A673 (cell line): ENCODE data around the gene SPEG. TPM values are rescaled to one million over a fixed set of nuclear protein-coding genes. Genes with fewer than 3 reads are reported as not detected.

ENCODE experiments used
- BruUV-seq: library from RNA; stranded (reverse); fragments of 400-500 nt; replicated peaks from 2 replicates; lab custom pipeline; 2021; lab: Mats Ljungman, UMichigan
- CTCF ChIA-PET: fragments of 300-600 bp; sonication (Branson Sonifier 250); formaldehyde crosslinking; loops from one replicate; lab custom pipeline; 2022; ENCODE audit warnings: antibody characterized with exemption; lab: Charles Lee
- POLR2A ChIA-PET: fragments of 300-600 bp; sonication (Branson Sonifier 250); formaldehyde crosslinking; loops from one replicate; lab custom pipeline; 2022; ENCODE audit warnings: antibody characterized with exemption; ENCODE audit not compliant: low non-redundant PET; lab: Charles Lee
- DNase-seq: peaks from one replicate; pipeline ENCODE4 v3.0.0-alpha.2; 2015; ENCODE audit warnings: low spot score
- H3K27ac ChIP-seq: fragments of 200-600 bp; sonication (generic); 2 replicates; pipeline ENCODE4 v1.5.1; 2016; ENCODE audit warnings: mixed run types, low read depth, mild to moderate bottlenecking, mixed read lengths, antibody characterized with exemption, low read length; ENCODE audit not compliant: poor library complexity, severe bottlenecking
- H3K27me3 ChIP-seq: fragments of 200-600 bp; sonication (generic); replicated peaks from 2 replicates; pipeline ENCODE4 v1.6.1; 2017; ENCODE audit warnings: mixed run types, low read depth, mild to moderate bottlenecking, mixed read lengths, antibody characterized with exemption, low read length; ENCODE audit not compliant: insufficient read depth, poor library complexity
- H3K36me3 ChIP-seq: fragments of 200-600 bp; sonication (generic); 2 replicates; pipeline ENCODE4 v1.6.1; 2016; ENCODE audit warnings: mixed run types, mild to moderate bottlenecking, mixed read lengths, antibody characterized with exemption, low read length; ENCODE audit not compliant: insufficient read depth, poor library complexity, severe bottlenecking
- H3K4me1 ChIP-seq: fragments of 200-600 bp; sonication (generic); 2 replicates; pipeline ENCODE4 v1.6.1; 2017; ENCODE audit warnings: mixed run types, mild to moderate bottlenecking, mixed read lengths, antibody characterized with exemption, low read length; ENCODE audit not compliant: insufficient read depth, poor library complexity, severe bottlenecking
- H3K4me3 ChIP-seq: fragments of 200-600 bp; sonication (generic); 2 replicates; pipeline ENCODE4 v1.5.1; 2016; ENCODE audit warnings: low read depth, mixed run types, mild to moderate bottlenecking, mixed read lengths, low read length; ENCODE audit not compliant: poor library complexity, severe bottlenecking
- H3K9me3 ChIP-seq: fragments of 200-600 bp; sonication (generic); 2 replicates; pipeline ENCODE4 v1.6.1; 2016; ENCODE audit warnings: mixed run types, low read depth, mild to moderate bottlenecking, mixed read lengths, antibody characterized with exemption, low read length; ENCODE audit not compliant: poor library complexity, severe bottlenecking
- EZH2 ChIP-seq: fragments of 200-600 bp; sonication (generic); IDR thresholded peaks from 2 replicates; pipeline ENCODE4 v1.6.1; 2017; ENCODE audit warnings: borderline replicate concordance, low read depth, mild to moderate bottlenecking, mixed read lengths, antibody characterized with exemption, low read length; ENCODE audit not compliant: poor library complexity, severe bottlenecking
- intact Hi-C: fragments of 100-400 bp; cut with micrococcal nuclease; formaldehyde crosslinking; loops from one replicate; pipeline ENCODE4 v1.10.0; 2022; ENCODE audit not compliant: unreplicated experiment
- total RNA-seq: library from RNA; stranded (reverse); gene quantifications from 2 replicates; pipeline ENCODE4 v1.2.3, GENCODE V29; 2021
- TF ChIP-seq, protein P1 (sequence below): fragments of 300-800, 200-600 bp; sonication (generic); conservative IDR thresholded peaks from 2 replicates; pipeline ENCODE4 v1.5.1; 2017; ENCODE audit warnings: low read depth, mild to moderate bottlenecking, antibody characterized with exemption, low read length, moderate library complexity, mixed read lengths

SPEG gene
- total RNA-seq, 1 experiment from 2014 or later = 8.4 TPM

DNA sequence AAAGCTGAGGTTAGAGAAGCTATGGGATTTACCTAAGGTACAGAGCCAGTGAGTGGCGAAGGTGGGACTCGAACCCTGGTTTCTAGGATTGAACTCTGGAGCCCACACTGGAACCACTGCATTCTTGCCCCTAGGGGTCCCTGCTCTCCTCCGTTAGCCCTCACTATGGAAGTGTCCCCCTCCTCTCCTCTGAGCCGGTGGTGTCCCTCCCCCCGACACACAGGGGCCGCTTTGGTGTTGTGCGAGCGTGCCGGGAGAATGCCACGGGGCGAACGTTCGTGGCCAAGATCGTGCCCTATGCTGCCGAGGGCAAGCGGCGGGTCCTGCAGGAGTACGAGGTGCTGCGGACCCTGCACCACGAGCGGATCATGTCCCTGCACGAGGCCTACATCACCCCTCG lies 55.5 kb downstream of the SPEG start:
- Histone ChIP-seq H3K4me1 (peaks cover 7% of the 10 kb centered on the region), H3K4me3 (no peak overlapping the region), H3K27me3 (peaks cover 2% of the 10 kb centered on the region), H3K27ac (no peak overlapping the region), H3K36me3 (no peaks in the 10 kb centered on the region), H3K9me3 (no peaks in the 10 kb centered on the region)
- no TSS peak for BruUV-seq
- CTCF ChIA-PET = no interaction called here
- intact Hi-C loops = no loop called here
- DNase-seq = no peak
- POLR2A ChIA-PET = no interaction called here
- no peak for TF ChIP-seq EZH2
- TF ChIP-seq, protein P1, sequence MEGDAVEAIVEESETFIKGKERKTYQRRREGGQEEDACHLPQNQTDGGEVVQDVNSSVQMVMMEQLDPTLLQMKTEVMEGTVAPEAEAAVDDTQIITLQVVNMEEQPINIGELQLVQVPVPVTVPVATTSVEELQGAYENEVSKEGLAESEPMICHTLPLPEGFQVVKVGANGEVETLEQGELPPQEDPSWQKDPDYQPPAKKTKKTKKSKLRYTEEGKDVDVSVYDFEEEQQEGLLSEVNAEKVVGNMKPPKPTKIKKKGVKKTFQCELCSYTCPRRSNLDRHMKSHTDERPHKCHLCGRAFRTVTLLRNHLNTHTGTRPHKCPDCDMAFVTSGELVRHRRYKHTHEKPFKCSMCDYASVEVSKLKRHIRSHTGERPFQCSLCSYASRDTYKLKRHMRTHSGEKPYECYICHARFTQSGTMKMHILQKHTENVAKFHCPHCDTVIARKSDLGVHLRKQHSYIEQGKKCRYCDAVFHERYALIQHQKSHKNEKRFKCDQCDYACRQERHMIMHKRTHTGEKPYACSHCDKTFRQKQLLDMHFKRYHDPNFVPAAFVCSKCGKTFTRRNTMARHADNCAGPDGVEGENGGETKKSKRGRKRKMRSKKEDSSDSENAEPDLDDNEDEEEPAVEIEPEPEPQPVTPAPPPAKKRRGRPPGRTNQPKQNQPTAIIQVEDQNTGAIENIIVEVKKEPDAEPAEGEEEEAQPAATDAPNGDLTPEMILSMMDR = peak; percentile 29; the same call in 1 of the 2 replicates

DNA sequence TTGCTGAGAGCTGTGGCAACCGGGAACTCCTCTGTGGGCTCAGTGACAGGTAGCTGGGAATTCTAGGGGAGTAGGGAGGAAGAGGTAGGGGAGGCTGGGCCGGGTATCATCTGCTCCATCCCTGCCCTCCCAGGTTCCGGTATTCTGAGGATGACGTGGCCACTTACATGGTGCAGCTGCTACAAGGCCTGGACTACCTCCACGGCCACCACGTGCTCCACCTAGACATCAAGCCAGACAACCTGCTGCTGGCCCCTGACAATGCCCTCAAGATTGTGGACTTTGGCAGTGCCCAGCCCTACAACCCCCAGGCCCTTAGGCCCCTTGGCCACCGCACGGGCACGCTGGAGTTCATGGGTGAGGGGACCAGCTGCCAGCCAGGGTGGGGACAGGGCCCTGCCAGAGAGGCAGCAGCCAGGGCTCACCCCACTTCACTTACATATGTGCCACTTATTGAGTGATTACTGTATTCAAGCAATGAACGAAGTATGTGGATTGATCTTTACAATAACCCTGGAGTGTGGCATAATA lies 56.0 kb downstream of the SPEG start:
- DNase-seq = no peak
- POLR2A ChIA-PET = no interaction called here
- Histone ChIP-seq H3K9me3 (no peaks in the 10 kb centered on the region), H3K36me3 (no peaks in the 10 kb centered on the region), H3K4me3 (no peak overlapping the region), H3K27ac (no peak overlapping the region), H3K4me1 (peaks cover 9% of the 10 kb centered on the region), H3K27me3 (no peaks in the 10 kb centered on the region)
- TF ChIP-seq, protein P1 = no peak
- CTCF ChIA-PET = no interaction called here
- BruUV-seq = no TSS peak
- intact Hi-C loops = no loop called here

DNA sequence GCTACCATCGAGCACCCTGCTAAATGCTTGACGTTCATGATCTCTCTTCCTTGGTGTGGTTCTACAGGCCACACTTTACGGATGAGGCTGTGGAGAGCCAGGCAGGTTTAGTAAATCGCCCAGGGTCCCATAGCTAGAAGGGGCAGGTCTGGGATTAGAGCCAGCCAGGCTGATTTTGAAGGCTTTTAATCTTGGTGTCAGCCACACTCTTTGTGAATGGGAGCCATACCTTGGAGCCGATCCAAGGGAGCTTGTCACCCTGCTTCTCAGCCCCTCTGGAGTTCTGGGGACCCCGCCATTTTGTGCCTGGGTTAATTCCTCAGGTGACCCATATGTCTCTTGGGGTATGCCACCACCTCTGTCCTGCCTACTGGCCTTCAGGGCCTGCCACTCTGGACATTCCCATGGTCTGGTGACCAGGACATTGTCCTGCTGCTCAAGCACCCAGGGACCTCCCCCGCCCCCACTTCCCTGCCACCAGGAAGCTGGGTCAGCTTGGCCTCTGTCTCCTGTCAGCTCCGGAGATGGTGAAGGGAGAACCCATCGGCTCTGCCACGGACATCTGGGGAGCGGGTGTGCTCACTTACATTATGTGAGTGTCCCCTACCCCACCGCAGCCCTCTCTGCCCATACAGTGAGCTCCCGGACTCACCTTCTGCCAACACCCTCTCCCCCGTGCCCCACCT lies 56.8 kb downstream of the SPEG start:
- TF ChIP-seq, protein P1 = no peak
- no peak for TF ChIP-seq EZH2
- CTCF ChIA-PET = interaction anchor here (0.5 to 1.3 kb wide), 4 partner anchors 8 to 44 kb away, joined by 3 to 7 read pairs (median 4); no protein-coding TSS in a partner anchor
- no TSS peak for BruUV-seq
- POLR2A ChIA-PET = no interaction called here
- Histone ChIP-seq H3K36me3 (no peaks in the 10 kb centered on the region), H3K9me3 (no peaks in the 10 kb centered on the region), H3K4me1 (peaks cover 11% of the 10 kb centered on the region), H3K27me3 (no peaks in the 10 kb centered on the region), H3K4me3 (no peak overlapping the region), H3K27ac (no peak overlapping the region)
- DNase-seq = no peak
- intact Hi-C loops = no loop called here
